Measurements from ENCODE around the gene CHST15. TPM values are rescaled to one million over a fixed set of nuclear protein-coding genes. Genes with fewer than 3 reads are reported as not detected.

The CHST15 gene
- total and polyA plus RNA-seq, 7 donors, result 2.4 to 57.9 (median 29.9) TPM

DNA sequence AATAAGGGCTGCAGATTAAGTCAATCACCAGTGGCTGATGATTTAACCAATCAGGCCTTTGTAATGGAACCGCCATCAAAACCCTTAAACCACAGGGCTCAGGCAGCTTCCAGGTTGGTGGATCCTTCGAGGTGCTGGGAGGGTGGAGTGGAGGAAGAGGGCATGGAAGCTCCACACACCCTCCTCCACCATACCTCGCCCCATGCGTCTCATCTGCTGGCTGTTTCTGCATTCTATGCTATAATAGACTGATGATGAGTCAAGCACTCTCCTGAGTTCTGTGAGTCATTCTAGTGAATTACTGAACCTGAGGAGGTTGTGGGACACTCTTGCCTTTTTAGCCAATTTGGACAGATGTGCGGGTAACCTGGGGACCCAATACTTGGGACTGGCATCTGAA, 43.9 kb downstream of the CHST15 start:
- Histone ChIP-seq H3K27me3 (no peaks in the 10 kb centered on the region), H3K36me3 (peaks cover 0 to under 1% (median 0%) of the 10 kb centered on the region in 4 donors), H3K4me3 (no peak overlapping the region), H3K4me1 (peaks cover 0 to 14% (median 2%) of the 10 kb centered on the region in 4 donors), H3K9me3 (no peaks in the 10 kb centered on the region), H3K27ac (peak overlapping the region in 1 of 4 donors; percentile 48)
- intact Hi-C loops (cut with DNase I), result no loop called here
- 90 to 95% methylated on average over 5 of the region's 5 CpGs for WGBS, 2 donors
- no peak for DNase-seq
- TF ChIP-seq CTCF (IDR thresholded peaks at IDR 0.05) (no peak), POLR2AphosphoS5 (IDR thresholded peaks at IDR 0.05) (no peak), POLR2A (IDR thresholded peaks at IDR 0.05) (no peak), EP300 (IDR thresholded peaks at IDR 0.05) (no peak)

GRCh38 chr10:124048371-124049290, 44.8 kb downstream of the CHST15 start:
- intact Hi-C loops (cut with DNase I), result no loop called here
- Histone ChIP-seq H3K27me3 (no peaks in the 10 kb centered on the region), H3K27ac (peak overlapping the region in 1 of 4 donors; percentile 48), H3K4me3 (no peak overlapping the region), H3K36me3 (peaks cover 0 to 8% (median 3%) of the 10 kb centered on the region in 4 donors), H3K4me1 (peaks cover 0 to 22% (median 2%) of the 10 kb centered on the region in 4 donors), H3K9me3 (no peaks in the 10 kb centered on the region)
- 65 to 71% methylated on average over 19 of the region's 19 CpGs for WGBS, 2 donors
- no peak for DNase-seq
- TF ChIP-seq CTCF (IDR thresholded peaks at IDR 0.05) (no peak), EP300 (IDR thresholded peaks at IDR 0.05) (no peak), POLR2A (IDR thresholded peaks at IDR 0.05) (no peak), POLR2AphosphoS5 (IDR thresholded peaks at IDR 0.05) (no peak)

GRCh38 chr10:124047427-124048152, 45.8 kb downstream of the CHST15 start:
- DNase-seq, result no peak
- no peak for TF ChIP-seq EP300 (IDR thresholded peaks at IDR 0.05)
- no peak for TF ChIP-seq POLR2AphosphoS5 (IDR thresholded peaks at IDR 0.05)
- TF ChIP-seq CTCF (IDR thresholded peaks at IDR 0.05), result no peak
- Histone ChIP-seq H3K4me1 (peaks cover 0 to 26% (median 7%) of the 10 kb centered on the region in 4 donors), H3K27me3 (no peaks in the 10 kb centered on the region), H3K27ac (peak overlapping the region in 1 of 4 donors; percentile 48), H3K4me3 (no peak overlapping the region), H3K9me3 (no peaks in the 10 kb centered on the region), H3K36me3 (peaks cover 0 to 12% (median 3%) of the 10 kb centered on the region in 4 donors)
- intact Hi-C loops (cut with DNase I), result no loop called here
- 89 to 96% methylated on average over 6 of the region's 6 CpGs for WGBS, 2 donors

- H3K4me3 ChIP-seq, result no peak overlapping the region
- WGBS, 2 donors, result 73 to 88% methylated on average over 18 of the region's 18 CpGs
- intact Hi-C loops (cut with DNase I), result no loop called here
- peak overlapping the region in 3 of 4 donors; percentile 15 to 72 (median 37) for H3K27ac ChIP-seq
- peaks cover 0 to 29% (median 8%) of the 10 kb centered on the region in 4 donors for H3K36me3 ChIP-seq
- no peaks in the 10 kb centered on the region for H3K9me3 ChIP-seq
- peaks cover 0 to 26% (median 7%) of the 10 kb centered on the region in 4 donors for H3K4me1 ChIP-seq
- H3K27me3 ChIP-seq, result no peaks in the 10 kb centered on the region
- DNase-seq, result no peak
- no peak for TF ChIP-seq CTCF (IDR thresholded peaks at IDR 0.05)
- no peak for TF ChIP-seq POLR2AphosphoS5 (IDR thresholded peaks at IDR 0.05)
- TF ChIP-seq POLR2A (IDR thresholded peaks at IDR 0.05), result no peak
- no peak for TF ChIP-seq EP300 (IDR thresholded peaks at IDR 0.05)
These were observed 47.5 kb downstream of the CHST15 start for GRCh38 chr10:124045801-124046355.

All from sigmoid colon (tissue), 7 donors.